Body of pancreas (tissue), 4 donors: ENCODE data around the gene RASA2. TPM values are rescaled to one million over a fixed set of nuclear protein-coding genes. Genes with fewer than 3 reads are reported as not detected.

ENCODE experiments used
- ATAC-seq: fragments of 150-250 bp; one replicate; pipeline ENCODE4 v1.9.1; 2016
- DNase-seq, 4 donors: peaks; one replicate each; pipeline ENCODE4 v3.0.0-alpha.2; 2019
- H3K27ac ChIP-seq, 4 donors: fragments of 200-600 bp; sonication (generic); 1 replicate in 3 of 4; 2 replicates in 1 of 4; pipeline versions ENCODE4 v1.5.1 to v1.6.1; 2016 to 2019; ENCODE audit warnings: mild to moderate bottlenecking in 1 of 4, mixed read lengths in 1 of 4, moderate library complexity in 1 of 4
- H3K27me3 ChIP-seq, 2 donors: fragments of 200-600 bp; sonication (generic); one replicate each; pipeline ENCODE4 v1.6.0; 2016; ENCODE audit warnings: mild to moderate bottlenecking in 1 of 2
- H3K36me3 ChIP-seq, 2 donors: fragments of 200-600 bp; sonication (generic); replicated peaks in 1 of 2; 2 replicates each; pipeline ENCODE4 v1.5.1; 2016; ENCODE audit warnings: low read depth in 2 of 2; ENCODE audit not compliant: insufficient read depth in 1 of 2
- H3K4me1 ChIP-seq: fragments of 200-600 bp; sonication (generic); one replicate; pipeline ENCODE4 v1.6.0; 2016
- H3K4me3 ChIP-seq, 2 donors: fragments of 200-600 bp; sonication (generic); 1 replicate in 1 of 2; 2 replicates in 1 of 2; pipeline ENCODE4 v1.5.1; 2016 to 2019
- H3K9me3 ChIP-seq, 3 donors: fragments of 200-600 bp; sonication (generic); 1 replicate in 2 of 3; 2 replicates in 1 of 3; pipeline ENCODE4 v1.5.1; 2016
- CTCF ChIP-seq, 7 experiments: fragments of 450-650 bp in 4 of 7; fragments of 200-600 bp in 3 of 7; sonication (generic) in 3 of 7; IDR thresholded peaks; one replicate each; pipeline ENCODE4 v1.5.1; 2016 to 2019; ENCODE audit warnings: antibody characterized with exemption in 7 of 7
- POLR2A ChIP-seq, 3 donors: fragments of 450-650 bp; IDR thresholded peaks; one replicate each; pipeline ENCODE4 v1.6.1; 2016; ENCODE audit warnings: antibody characterized with exemption in 3 of 3, mild to moderate bottlenecking in 2 of 3
- WGBS, 2 donors: methylation state at CpG; one replicate each; pipeline ENCODE4 v1.1.5; 2017; 5-methylcytosine and 5-hydroxymethylcytosine counted together
- intact Hi-C: fragments of 100-400 bp; cut with DNase I; formaldehyde crosslinking; loops from one replicate; pipeline ENCODE4 v1.15.1; 2023
- total RNA-seq, 2 donors: library from RNA; depleted of rRNA; stranded (reverse); fragments of >200 nt; gene quantifications; one replicate each; pipeline ENCODE4 v1.1.0, GENCODE V29; 2016

Gene RASA2
- total RNA-seq, 2 donors from 2014 or later: 6.9 to 19.2 TPM

- intact Hi-C loops: no loop called here
- no peaks in the 10 kb centered on the region for H3K27me3 ChIP-seq
Observed at GRCh38 chr3:141482245-141482922, 4.4 kb upstream of the RASA2 start.

GRCh38 chr3:141484701-141485287 lies 2.0 kb upstream of the RASA2 start:
- H3K4me1 ChIP-seq: peaks cover 21% of the 10 kb centered on the region
- no peaks in the 10 kb centered on the region for H3K9me3 ChIP-seq
- no peak for TF ChIP-seq CTCF (IDR thresholded peaks at IDR 0.05)
- no peak for TF ChIP-seq POLR2A (IDR thresholded peaks at IDR 0.05)
- intact Hi-C loops: no loop called here
- 88 to 89% methylated on average over 8 of the region's 8 CpGs for WGBS, 2 donors
- no peak overlapping the region for H3K4me3 ChIP-seq
- no peaks in the 10 kb centered on the region for H3K36me3 ChIP-seq
- no peak for ATAC-seq
- no peak for DNase-seq
- peak overlapping the region in 1 of 4 donors; percentile 97 for H3K27ac ChIP-seq
- H3K27me3 ChIP-seq: no peaks in the 10 kb centered on the region

More at GRCh38 chr3:141482245-141482922, 4.4 kb upstream of the RASA2 start:
- no peak for DNase-seq
- H3K4me1 ChIP-seq: peaks cover 11% of the 10 kb centered on the region
- no peak overlapping the region for H3K4me3 ChIP-seq
- TF ChIP-seq CTCF (IDR thresholded peaks at IDR 0.05) (no peak), POLR2A (IDR thresholded peaks at IDR 0.05) (no peak)
- H3K9me3 ChIP-seq: no peaks in the 10 kb centered on the region
- WGBS, 2 donors: 80 to 81% methylated on average over 5 of the region's 5 CpGs
- ATAC-seq: no peak
- H3K36me3 ChIP-seq: no peaks in the 10 kb centered on the region
- H3K27ac ChIP-seq: no peak overlapping the region

- no peak overlapping the region for H3K4me3 ChIP-seq
- intact Hi-C loops: no loop called here
- WGBS, 2 donors: 37 to 40% methylated on average over 10 of the region's 10 CpGs
- TF ChIP-seq POLR2A (IDR thresholded peaks at IDR 0.05) (no peak), CTCF (IDR thresholded peaks at IDR 0.05) (no peak)
- DNase-seq (no peak), ATAC-seq (peak; percentile 14)
- H3K9me3 ChIP-seq: no peaks in the 10 kb centered on the region
- peak overlapping the region; percentile 94 to 97 (median 96) for H3K27ac ChIP-seq
- H3K4me1 ChIP-seq: peaks cover 21% of the 10 kb centered on the region
- no peaks in the 10 kb centered on the region for H3K36me3 ChIP-seq
- no peaks in the 10 kb centered on the region for H3K27me3 ChIP-seq
Observed at GRCh38 chr3:141485641-141486495, 959 bp upstream of the RASA2 start.

- WGBS, 2 donors: 0 to 1% methylated on average over 4 of the region's 4 CpGs
Observed at GRCh38 chr3:141486496-141486745, 406 bp upstream of the RASA2 start.

More at GRCh38 chr3:141486496-141486745, 406 bp upstream of the RASA2 start:
- Histone ChIP-seq H3K9me3 (no peaks in the 10 kb centered on the region), H3K27me3 (no peaks in the 10 kb centered on the region), H3K4me3 (no peak overlapping the region), H3K27ac (peak overlapping the region; percentile 94 to 97 (median 96)), H3K36me3 (no peaks in the 10 kb centered on the region), H3K4me1 (peaks cover 21% of the 10 kb centered on the region)
- ATAC-seq (no peak), DNase-seq (peak in 1 of 4 donors; percentile 20)
- intact Hi-C loops: no loop called here
- TF ChIP-seq POLR2A (IDR thresholded peaks at IDR 0.05) (no peak), CTCF (IDR thresholded peaks at IDR 0.05) (no peak)
